Vagina (tissue), 2 donors: ENCODE results near the gene GNGT2.

Source experiments
- POLR2A ChIP-seq, 2 donors: fragments of 450-650 bp; IDR thresholded peaks; one replicate each; pipeline ENCODE4 v1.6.1; 2017; ENCODE audit warnings: antibody characterized with exemption in 2 of 2, mild to moderate bottlenecking in 2 of 2, moderate library complexity in 2 of 2
- TF ChIP-seq, protein P1 (sequence below), 3 experiments: fragments of 450-650 bp in 2 of 3; fragments of 200-600 bp in 1 of 3; sonication (generic) in 1 of 3; IDR thresholded peaks; one replicate each; pipeline ENCODE4 v1.5.1; 2017 to 2019; ENCODE audit warnings: antibody characterized with exemption in 3 of 3, mild to moderate bottlenecking in 2 of 3, moderate library complexity in 2 of 3

DNA sequence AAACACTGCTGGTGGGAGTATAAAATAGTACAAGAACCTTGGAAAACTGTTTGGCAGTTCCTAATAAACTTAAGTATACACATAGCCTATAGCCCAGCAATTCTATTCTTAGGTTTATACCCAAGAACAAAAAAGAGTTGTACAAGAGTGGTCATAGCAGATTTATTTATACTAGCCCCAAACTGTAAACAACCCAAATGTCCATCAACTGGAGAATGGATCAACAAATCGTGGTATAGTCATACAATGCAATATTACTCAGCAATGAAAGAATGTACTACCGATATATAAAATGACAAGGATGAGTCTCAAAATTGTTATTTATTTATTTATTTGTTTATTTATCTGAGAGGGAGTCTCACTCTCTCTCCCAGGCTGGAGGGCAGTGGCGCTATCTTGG, 23.1 kb downstream of the GNGT2 start:
- TF ChIP-seq POLR2A (IDR thresholded peaks at IDR 0.05), result no peak
- TF ChIP-seq, protein P1, sequence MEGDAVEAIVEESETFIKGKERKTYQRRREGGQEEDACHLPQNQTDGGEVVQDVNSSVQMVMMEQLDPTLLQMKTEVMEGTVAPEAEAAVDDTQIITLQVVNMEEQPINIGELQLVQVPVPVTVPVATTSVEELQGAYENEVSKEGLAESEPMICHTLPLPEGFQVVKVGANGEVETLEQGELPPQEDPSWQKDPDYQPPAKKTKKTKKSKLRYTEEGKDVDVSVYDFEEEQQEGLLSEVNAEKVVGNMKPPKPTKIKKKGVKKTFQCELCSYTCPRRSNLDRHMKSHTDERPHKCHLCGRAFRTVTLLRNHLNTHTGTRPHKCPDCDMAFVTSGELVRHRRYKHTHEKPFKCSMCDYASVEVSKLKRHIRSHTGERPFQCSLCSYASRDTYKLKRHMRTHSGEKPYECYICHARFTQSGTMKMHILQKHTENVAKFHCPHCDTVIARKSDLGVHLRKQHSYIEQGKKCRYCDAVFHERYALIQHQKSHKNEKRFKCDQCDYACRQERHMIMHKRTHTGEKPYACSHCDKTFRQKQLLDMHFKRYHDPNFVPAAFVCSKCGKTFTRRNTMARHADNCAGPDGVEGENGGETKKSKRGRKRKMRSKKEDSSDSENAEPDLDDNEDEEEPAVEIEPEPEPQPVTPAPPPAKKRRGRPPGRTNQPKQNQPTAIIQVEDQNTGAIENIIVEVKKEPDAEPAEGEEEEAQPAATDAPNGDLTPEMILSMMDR (IDR thresholded peaks at IDR 0.05), result no peak
